GM21786 (cell line): ENCODE measurements around the gene PHPT1.
A peak's percentile ranks its signal among the peaks of the same experiment; 100 is the strongest.
"Not testable (repeated sequence)": the region's sequence is repeated elsewhere in the genome, so short reads cannot be mapped to it uniquely, and the experiment has no call there.

Experiments used
- ATAC-seq: cut with Tn5 transposase; IDR thresholded peaks from one replicate; pipeline ENCODE4 v1.9.1; 2021; ENCODE audit not compliant: unreplicated experiment

PHPT1 gene

GRCh38 chr9:136837146-136837855 lies 11.9 kb upstream of the PHPT1 start:
- no peak for ATAC-seq

GRCh38 chr9:136837856-136838277 lies 11.3 kb upstream of the PHPT1 start:
- not testable (repeated sequence) for ATAC-seq

GRCh38 chr9:136838314-136839228 lies 10.6 kb upstream of the PHPT1 start:
- no peak for ATAC-seq

- no peak for ATAC-seq
Measured at GRCh38 chr9:136839229-136840139, 9.7 kb upstream of the PHPT1 start.

- ATAC-seq = no peak
Measured at GRCh38 chr9:136840140-136840876, 8.9 kb upstream of the PHPT1 start.

- no peak for ATAC-seq
Measured at GRCh38 chr9:136840877-136841645, 8.1 kb upstream of the PHPT1 start.

- ATAC-seq = not testable (repeated sequence)
Measured at GRCh38 chr9:136841646-136842379, 7.4 kb upstream of the PHPT1 start.

GRCh38 chr9:136842380-136842948 lies 6.7 kb upstream of the PHPT1 start, which contains the start of gene AJM1:
Gene AJM1, plus strand, starts transcription at chr9:136842478. Its CDS starts 1,937 bp downstream, at chr9:136844415.
- ATAC-seq = peak; percentile 69

GRCh38 chr9:136843159-136843800 lies 5.9 kb upstream of the PHPT1 start:
- ATAC-seq = not testable (repeated sequence)

GRCh38 chr9:136843801-136844740 lies 5.1 kb upstream of the PHPT1 start:
- ATAC-seq = not testable (repeated sequence)

- no peak for ATAC-seq
Measured at GRCh38 chr9:136844761-136845464, 4.3 kb upstream of the PHPT1 start.

GRCh38 chr9:136845465-136846260 lies 3.5 kb upstream of the PHPT1 start:
- ATAC-seq = no peak

- no peak for ATAC-seq
Measured at GRCh38 chr9:136846376-136847087, 2.7 kb upstream of the PHPT1 start.

GRCh38 chr9:136847088-136847825 lies 2.0 kb upstream of the PHPT1 start:
- no peak for ATAC-seq
